GM12864 (cell line): ENCODE measurements around the gene MCM3AP.
"Not testable (repeated sequence)": the region's sequence is repeated elsewhere in the genome, so short reads cannot be mapped to it uniquely, and the experiment has no call there.

Source experiments
- DNase-seq: peaks from one replicate; pipeline ENCODE4 v3.0.0-alpha.2; 2011; ENCODE audit warnings: low read depth
- H3K4me3 ChIP-seq: 2 replicates; pipeline ENCODE4 v1.5.1; 2011; ENCODE audit warnings: mild to moderate bottlenecking, low read depth, low read length, control low read depth
- TF ChIP-seq, protein P1 (sequence below): IDR thresholded peaks from 2 replicates; pipeline ENCODE4 v1.5.1; 2011; ENCODE audit warnings: low read depth, mild to moderate bottlenecking, moderate library complexity, low read length, control low read depth, inconsistent platforms; ENCODE audit errors: missing control alignments

The MCM3AP gene

GRCh38 chr21:46202592-46203202, 82.7 kb downstream of the MCM3AP start:
- TF ChIP-seq, protein P1, sequence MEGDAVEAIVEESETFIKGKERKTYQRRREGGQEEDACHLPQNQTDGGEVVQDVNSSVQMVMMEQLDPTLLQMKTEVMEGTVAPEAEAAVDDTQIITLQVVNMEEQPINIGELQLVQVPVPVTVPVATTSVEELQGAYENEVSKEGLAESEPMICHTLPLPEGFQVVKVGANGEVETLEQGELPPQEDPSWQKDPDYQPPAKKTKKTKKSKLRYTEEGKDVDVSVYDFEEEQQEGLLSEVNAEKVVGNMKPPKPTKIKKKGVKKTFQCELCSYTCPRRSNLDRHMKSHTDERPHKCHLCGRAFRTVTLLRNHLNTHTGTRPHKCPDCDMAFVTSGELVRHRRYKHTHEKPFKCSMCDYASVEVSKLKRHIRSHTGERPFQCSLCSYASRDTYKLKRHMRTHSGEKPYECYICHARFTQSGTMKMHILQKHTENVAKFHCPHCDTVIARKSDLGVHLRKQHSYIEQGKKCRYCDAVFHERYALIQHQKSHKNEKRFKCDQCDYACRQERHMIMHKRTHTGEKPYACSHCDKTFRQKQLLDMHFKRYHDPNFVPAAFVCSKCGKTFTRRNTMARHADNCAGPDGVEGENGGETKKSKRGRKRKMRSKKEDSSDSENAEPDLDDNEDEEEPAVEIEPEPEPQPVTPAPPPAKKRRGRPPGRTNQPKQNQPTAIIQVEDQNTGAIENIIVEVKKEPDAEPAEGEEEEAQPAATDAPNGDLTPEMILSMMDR: no peak
- DNase-seq: no peak
- no peak overlapping the region for H3K4me3 ChIP-seq

GRCh38 chr21:46200877-46201803, 84.3 kb downstream of the MCM3AP start:
- DNase-seq, H3K4me3 ChIP-seq: not testable (repeated sequence)

DNA sequence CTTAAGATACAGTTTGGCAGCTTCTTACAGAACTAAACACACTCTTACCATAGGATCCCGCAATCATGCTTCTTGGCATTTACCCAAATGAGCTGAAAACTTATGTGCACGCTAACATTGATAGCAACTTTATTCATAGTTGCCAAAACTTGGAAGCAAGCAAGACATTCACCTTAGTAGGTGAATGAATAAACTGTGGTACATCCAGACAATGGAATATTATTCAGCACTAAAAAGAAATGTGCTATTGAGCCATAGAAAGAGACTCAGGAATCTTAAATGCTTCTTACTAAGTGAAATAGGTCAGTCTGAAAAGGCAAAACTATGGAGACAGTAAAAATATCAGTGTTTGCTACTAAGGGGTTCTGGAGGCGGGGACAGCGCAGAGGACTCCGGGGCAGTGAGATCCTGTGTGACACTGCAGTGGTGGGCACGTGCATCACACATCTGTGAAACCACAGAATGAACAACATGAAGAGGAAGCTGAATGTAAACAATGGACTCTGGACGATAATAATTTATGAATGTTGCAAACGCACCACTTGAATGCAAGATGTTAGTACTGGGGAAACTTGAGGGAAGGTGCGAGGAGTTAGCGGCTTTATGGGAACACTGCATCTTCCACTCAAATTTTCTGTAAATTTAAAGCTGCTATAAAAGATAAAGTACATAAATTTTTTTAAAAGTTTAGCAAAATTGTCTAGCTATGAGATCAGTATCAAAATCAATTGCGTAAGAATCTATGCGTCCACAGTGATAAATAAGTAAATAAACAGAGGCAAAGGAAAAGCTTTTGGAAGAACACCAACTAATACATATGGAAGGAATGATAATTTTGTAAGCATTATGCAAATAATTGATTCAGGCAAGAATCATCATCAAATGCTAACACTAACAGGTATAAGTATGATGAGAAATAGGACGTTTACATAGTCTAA, 85.7 kb downstream of the MCM3AP start:
- no peak for DNase-seq
- TF ChIP-seq, protein P1: no peak
- H3K4me3 ChIP-seq: no peak overlapping the region

DNA sequence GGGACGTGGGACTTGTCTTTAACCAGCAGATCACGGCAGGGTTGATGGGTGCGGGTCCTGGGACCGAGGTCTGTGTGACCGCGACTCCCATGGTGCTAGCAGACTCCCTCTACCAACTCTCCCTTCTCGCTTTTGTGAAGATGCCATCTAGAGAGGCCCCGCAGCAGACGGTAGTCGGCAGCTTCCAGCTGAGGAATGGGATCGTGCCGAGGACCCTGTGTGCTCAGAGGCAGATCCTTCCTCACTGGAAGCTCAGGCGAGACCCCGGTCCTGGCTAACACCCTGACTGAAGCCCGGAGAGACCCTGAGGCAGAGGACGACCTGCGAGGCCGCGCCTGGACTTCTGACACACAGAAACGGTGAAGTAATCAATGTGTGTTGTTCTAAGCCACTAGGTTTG, 88.7 kb downstream of the MCM3AP start:
- TF ChIP-seq, protein P1: no peak
- no peak overlapping the region for H3K4me3 ChIP-seq
- DNase-seq: no peak

DNA sequence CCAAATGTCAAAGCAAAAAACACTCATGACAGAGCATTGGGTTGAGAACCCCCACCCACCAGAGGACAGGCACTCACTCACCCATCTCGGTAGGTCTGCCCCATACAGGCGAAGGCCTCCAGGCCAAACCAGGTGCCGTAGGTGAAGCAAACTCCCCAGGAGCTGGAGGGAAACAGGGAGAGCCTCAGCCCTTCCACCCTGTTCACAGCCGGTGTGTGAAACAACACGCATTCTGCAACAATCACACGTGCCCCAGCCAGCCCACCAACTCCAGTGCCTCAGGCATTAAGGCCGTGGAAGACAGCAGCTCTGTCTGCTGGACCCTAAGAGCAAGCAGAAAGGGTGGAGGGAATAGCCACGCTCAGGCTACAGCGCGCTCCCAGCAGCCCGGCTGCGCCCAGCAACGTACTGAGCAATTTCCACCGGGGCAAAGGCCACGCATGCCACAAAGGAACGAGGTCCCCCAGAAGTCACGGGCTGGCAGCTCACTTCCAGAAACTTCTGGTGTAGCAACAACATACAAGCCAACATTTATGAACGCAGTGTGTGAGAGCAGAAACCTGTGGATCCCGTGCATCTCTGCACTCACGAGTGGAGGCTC, 89.7 kb downstream of the MCM3AP start:
- TF ChIP-seq, protein P1: no peak
- H3K4me3 ChIP-seq: no peak overlapping the region
- DNase-seq: no peak

- DNase-seq: no peak
- no peak overlapping the region for H3K4me3 ChIP-seq
- TF ChIP-seq, protein P1: no peak
Observed at GRCh38 chr21:46194374-46195334, 90.8 kb downstream of the MCM3AP start.
